CD4-positive, CD25-positive, alpha-beta regulatory T cell (primary cell): Measurements from ENCODE around the gene SEMA3A. TPM values are rescaled to one million over a fixed set of nuclear protein-coding genes. Genes with fewer than 3 reads are reported as not detected.

Experiments
- ATAC-seq, 2 donors: fragments of 150-1000 bp; cut with Tn5 transposase; one replicate each; pipeline ENCODE4 v1.10.0; 2021; ENCODE audit warnings: low read depth in 2 of 2, moderate number of reproducible peaks in 2 of 2, moderate library complexity in 1 of 2
- DNase-seq, 3 donors: peaks; one replicate each; pipeline versions ENCODE4 v3.0.0 to v3.0.0-alpha.2; 2012 to 2022; ENCODE audit warnings: mixed read lengths in 1 of 3
- H3K27ac ChIP-seq: one replicate; pipeline ENCODE4 v1.7.0; 2013; ENCODE audit warnings: mild to moderate bottlenecking, low read length; ENCODE audit not compliant: insufficient read depth, poor library complexity, severe bottlenecking
- H3K27me3 ChIP-seq: one replicate; pipeline ENCODE4 v1.7.0; 2013; ENCODE audit warnings: low read length; ENCODE audit not compliant: control insufficient read depth, insufficient read depth
- H3K36me3 ChIP-seq: one replicate; pipeline ENCODE4 v1.7.0; 2013; ENCODE audit warnings: mild to moderate bottlenecking, low read length, moderate library complexity; ENCODE audit not compliant: control insufficient read depth, insufficient read depth
- H3K4me1 ChIP-seq: 2 replicates; pipeline ENCODE4 v1.7.0; 2013; ENCODE audit warnings: mild to moderate bottlenecking, low read length; ENCODE audit not compliant: insufficient read depth, control insufficient read depth, poor library complexity, severe bottlenecking
- H3K4me3 ChIP-seq: one replicate; pipeline ENCODE4 v1.7.0; 2013; ENCODE audit warnings: low read depth, mild to moderate bottlenecking, low read length, moderate library complexity
- H3K9me3 ChIP-seq, 2 experiments: 1 replicate in 1 of 2; 2 replicates in 1 of 2; pipeline ENCODE4 v1.7.0; 2013; ENCODE audit warnings: low read length in 2 of 2, mild to moderate bottlenecking in 1 of 2, moderate library complexity in 1 of 2; ENCODE audit not compliant: control insufficient read depth in 2 of 2
- H3K27ac Mint-ChIP-seq, 3 donors: one replicate each; pipeline ENCODE4 v1.8.0; 2020 to 2022; ENCODE audit warnings: mild to moderate bottlenecking in 3 of 3, mixed read lengths in 3 of 3, moderate library complexity in 2 of 3
- H3K27me3 Mint-ChIP-seq: one replicate; pipeline ENCODE4 v1.8.0; 2022; ENCODE audit warnings: mild to moderate bottlenecking, mixed read lengths
- H3K36me3 Mint-ChIP-seq: one replicate; pipeline ENCODE4 v1.8.0; 2020; ENCODE audit warnings: mixed read lengths
- H3K4me1 Mint-ChIP-seq, 4 donors: one replicate each; pipeline ENCODE4 v1.8.0; 2020 to 2022; ENCODE audit warnings: mixed read lengths in 4 of 4, mild to moderate bottlenecking in 1 of 4
- H3K4me3 Mint-ChIP-seq, 4 donors: one replicate each; pipeline ENCODE4 v1.8.0; 2020 to 2022; ENCODE audit warnings: mild to moderate bottlenecking in 4 of 4, mixed read lengths in 4 of 4, moderate library complexity in 3 of 4
- H3K9me3 Mint-ChIP-seq, 7 donors: one replicate each; pipeline ENCODE4 v1.8.0; 2020 to 2022; ENCODE audit warnings: mixed read lengths in 7 of 7, mild to moderate bottlenecking in 3 of 7, moderate library complexity in 2 of 7
- polyA plus RNA-seq, 4 donors: library from polyadenylated mRNA; unstranded; fragments of 300-500 nt; fragmentation: Illumina TruSeq; gene quantifications; one replicate each; pipeline ENCODE4 v1.2.3, GENCODE V29; 2021
- total RNA-seq: library from RNA; stranded (reverse); gene quantifications from one replicate; pipeline ENCODE4 v1.2.3, GENCODE V29; 2022

Gene SEMA3A
- total and polyA plus RNA-seq, 5 donors from 2014 or later, result not detected

GRCh38 chr7:84196084-84196503 lies 1.5 kb upstream of the SEMA3A start:
- H3K36me3 ChIP-seq, result no peaks in the 10 kb centered on the region
- H3K27me3 Mint-ChIP-seq, result no peaks in the 10 kb centered on the region
- H3K4me1 ChIP-seq, result no peaks in the 10 kb centered on the region
- H3K4me3 ChIP-seq, result no peak overlapping the region
- H3K27ac ChIP-seq, result no peak overlapping the region
- peaks cover 0 to 3% (median 0%) of the 10 kb centered on the region in 7 donors for H3K9me3 Mint-ChIP-seq
- peak overlapping the region in 2 of 4 donors; percentile 33 to 50 for H3K4me3 Mint-ChIP-seq
- no peaks in the 10 kb centered on the region for H3K36me3 Mint-ChIP-seq
- no peaks in the 10 kb centered on the region for H3K27me3 ChIP-seq
- H3K4me1 Mint-ChIP-seq, result peaks cover 0 to 26% (median 4%) of the 10 kb centered on the region in 4 donors
- ATAC-seq, result no peak
- H3K27ac Mint-ChIP-seq, result no peak overlapping the region
- H3K9me3 ChIP-seq, result no peaks in the 10 kb centered on the region
- DNase-seq, result peak in 1 of 3 donors; percentile 1

DNA sequence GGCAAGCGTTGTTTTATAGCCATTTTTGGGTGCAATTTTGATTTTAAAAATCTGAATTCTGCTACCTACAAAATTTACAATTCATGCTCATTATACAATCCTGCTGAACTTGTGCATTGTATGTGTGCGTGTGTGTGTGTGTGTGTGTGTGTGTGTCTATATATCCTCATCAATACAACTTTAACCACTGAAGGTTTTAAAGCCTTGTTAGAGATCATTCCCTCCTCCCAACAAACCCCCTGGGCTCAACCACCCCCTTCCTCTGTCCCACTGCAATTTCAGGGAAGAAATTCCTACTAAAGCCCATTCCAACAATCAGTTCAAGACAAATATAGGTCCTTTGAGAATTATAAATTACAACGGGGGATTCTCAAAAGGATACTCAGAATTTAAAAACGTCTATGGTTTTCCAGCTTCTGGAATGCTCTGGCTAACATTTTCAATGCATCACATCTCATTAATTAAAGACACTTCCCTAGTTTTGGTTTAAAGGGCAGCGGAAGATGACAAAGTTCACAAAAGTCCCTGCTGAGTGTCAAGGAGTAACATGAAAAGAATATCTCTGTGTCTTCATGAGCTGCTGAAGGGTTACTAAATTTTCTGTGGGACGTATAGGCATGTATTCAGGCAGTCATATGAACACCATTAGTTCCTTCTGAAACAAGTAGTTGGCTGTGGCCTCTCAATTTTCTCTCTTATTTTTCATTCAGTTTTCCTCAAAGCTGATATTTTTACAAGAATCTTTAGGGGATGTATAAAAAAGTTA lies 889 bp upstream of the SEMA3A start:
- H3K27me3 ChIP-seq, result no peaks in the 10 kb centered on the region
- DNase-seq, result no peak
- Mint-ChIP-seq H3K27me3 (no peaks in the 10 kb centered on the region), H3K27ac (peak overlapping the region in 2 of 3 donors; percentile 21 to 23), H3K9me3 (peaks cover 0 to 3% (median 0%) of the 10 kb centered on the region in 7 donors), H3K36me3 (no peaks in the 10 kb centered on the region), H3K4me3 (peak overlapping the region; percentile 49 to 93 (median 80)), H3K4me1 (peaks cover 0 to 26% (median 4%) of the 10 kb centered on the region in 4 donors)
- H3K4me3 ChIP-seq, result no peak overlapping the region
- H3K4me1 ChIP-seq, result no peaks in the 10 kb centered on the region
- H3K36me3 ChIP-seq, result no peaks in the 10 kb centered on the region
- no peak for ATAC-seq
- H3K27ac ChIP-seq, result no peak overlapping the region
- H3K9me3 ChIP-seq, result no peaks in the 10 kb centered on the region

DNA sequence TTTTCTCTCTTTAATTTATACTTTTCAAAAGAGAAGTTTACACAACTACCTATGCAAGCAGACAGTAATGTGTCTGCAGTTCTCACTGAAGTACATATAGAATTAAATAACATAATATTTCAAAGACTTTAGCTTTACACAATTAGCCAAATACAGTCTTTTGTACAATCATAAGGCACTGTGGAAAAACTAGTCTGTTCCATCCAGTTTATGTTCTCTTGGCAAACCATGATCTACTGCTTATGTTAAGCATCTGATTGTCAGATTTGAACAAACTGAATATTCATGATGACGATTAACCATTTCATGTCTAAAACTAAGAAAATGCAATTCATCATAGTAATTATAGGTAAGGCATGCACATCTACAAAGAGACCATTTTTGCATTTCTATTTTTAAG lies 842 bp downstream of the SEMA3A start:
- H3K36me3 Mint-ChIP-seq, result no peaks in the 10 kb centered on the region
- peaks cover 0 to 3% (median 0%) of the 10 kb centered on the region in 7 donors for H3K9me3 Mint-ChIP-seq
- H3K4me1 ChIP-seq, result no peaks in the 10 kb centered on the region
- no peak overlapping the region for H3K4me3 ChIP-seq
- no peak overlapping the region for H3K27ac Mint-ChIP-seq
- no peak overlapping the region for H3K27ac ChIP-seq
- no peaks in the 10 kb centered on the region for H3K9me3 ChIP-seq
- H3K27me3 Mint-ChIP-seq, result no peaks in the 10 kb centered on the region
- DNase-seq (no peak), ATAC-seq (no peak)
- no peaks in the 10 kb centered on the region for H3K36me3 ChIP-seq
- H3K27me3 ChIP-seq, result no peaks in the 10 kb centered on the region
- no peak overlapping the region for H3K4me3 Mint-ChIP-seq
- H3K4me1 Mint-ChIP-seq, result peaks cover 0 to 26% (median 4%) of the 10 kb centered on the region in 4 donors

- H3K9me3 ChIP-seq, result no peaks in the 10 kb centered on the region
- DNase-seq (no peak), ATAC-seq (no peak)
- Mint-ChIP-seq H3K9me3 (peaks cover 0 to 3% (median 0%) of the 10 kb centered on the region in 7 donors), H3K36me3 (no peaks in the 10 kb centered on the region), H3K27me3 (no peaks in the 10 kb centered on the region), H3K4me3 (no peak overlapping the region), H3K27ac (no peak overlapping the region), H3K4me1 (peaks cover 0 to 32% (median 4%) of the 10 kb centered on the region in 4 donors)
- H3K27ac ChIP-seq, result no peak overlapping the region
- no peak overlapping the region for H3K4me3 ChIP-seq
- no peaks in the 10 kb centered on the region for H3K27me3 ChIP-seq
- H3K4me1 ChIP-seq, result no peaks in the 10 kb centered on the region
- no peaks in the 10 kb centered on the region for H3K36me3 ChIP-seq
Observed at GRCh38 chr7:84191842-84192241, 2.7 kb downstream of the SEMA3A start.

DNA sequence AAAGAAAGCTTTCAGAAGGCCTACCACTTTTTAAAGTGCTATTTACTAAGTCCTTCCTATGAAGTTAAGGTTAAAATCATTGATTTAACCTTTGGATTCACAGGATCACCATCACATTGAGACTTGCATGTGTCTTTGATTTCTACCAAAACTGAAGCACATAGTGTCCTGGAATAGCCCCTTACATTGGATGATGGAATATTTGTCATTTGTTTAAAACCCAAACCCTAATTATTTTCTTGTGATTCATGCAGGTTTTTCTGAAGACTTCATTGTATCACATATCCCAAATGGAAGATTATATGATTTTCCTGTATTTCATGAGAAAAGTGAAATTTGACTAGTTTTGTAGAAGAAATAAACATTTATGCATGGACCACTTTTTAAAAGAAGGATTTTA lies 3.3 kb downstream of the SEMA3A start:
- Histone ChIP-seq H3K4me1 (no peaks in the 10 kb centered on the region), H3K36me3 (no peaks in the 10 kb centered on the region), H3K27ac (no peak overlapping the region), H3K4me3 (no peak overlapping the region), H3K9me3 (no peaks in the 10 kb centered on the region), H3K27me3 (no peaks in the 10 kb centered on the region)
- ATAC-seq (no peak), DNase-seq (no peak)
- H3K27ac Mint-ChIP-seq, result no peak overlapping the region
- H3K4me1 Mint-ChIP-seq, result peaks cover 0 to 32% (median 4%) of the 10 kb centered on the region in 4 donors
- no peaks in the 10 kb centered on the region for H3K36me3 Mint-ChIP-seq
- no peak overlapping the region for H3K4me3 Mint-ChIP-seq
- H3K9me3 Mint-ChIP-seq, result peaks cover 0 to 3% (median 0%) of the 10 kb centered on the region in 7 donors
- H3K27me3 Mint-ChIP-seq, result no peaks in the 10 kb centered on the region

- Mint-ChIP-seq H3K4me3 (no peak overlapping the region), H3K36me3 (no peaks in the 10 kb centered on the region), H3K4me1 (peaks cover 0 to 23% (median 1%) of the 10 kb centered on the region in 4 donors), H3K9me3 (peaks cover 0 to 3% (median 0%) of the 10 kb centered on the region in 7 donors), H3K27ac (no peak overlapping the region), H3K27me3 (no peaks in the 10 kb centered on the region)
- no peaks in the 10 kb centered on the region for H3K36me3 ChIP-seq
- ATAC-seq, result no peak
- no peaks in the 10 kb centered on the region for H3K9me3 ChIP-seq
- DNase-seq, result no peak
- no peak overlapping the region for H3K27ac ChIP-seq
- no peak overlapping the region for H3K4me3 ChIP-seq
- no peaks in the 10 kb centered on the region for H3K4me1 ChIP-seq
- no peaks in the 10 kb centered on the region for H3K27me3 ChIP-seq
Observed at GRCh38 chr7:84190016-84190705, 4.4 kb downstream of the SEMA3A start.

GRCh38 chr7:84188786-84189405 lies 5.7 kb downstream of the SEMA3A start:
- Mint-ChIP-seq H3K36me3 (no peaks in the 10 kb centered on the region), H3K4me3 (no peak overlapping the region), H3K4me1 (peaks cover 0 to 12% (median under 1%) of the 10 kb centered on the region in 4 donors), H3K27ac (no peak overlapping the region), H3K9me3 (peaks cover 0 to 3% (median 0%) of the 10 kb centered on the region in 7 donors), H3K27me3 (no peaks in the 10 kb centered on the region)
- H3K36me3 ChIP-seq, result no peaks in the 10 kb centered on the region
- DNase-seq, result no peak
- H3K9me3 ChIP-seq, result no peaks in the 10 kb centered on the region
- no peaks in the 10 kb centered on the region for H3K27me3 ChIP-seq
- ATAC-seq, result no peak
- no peaks in the 10 kb centered on the region for H3K4me1 ChIP-seq
- H3K27ac ChIP-seq, result no peak overlapping the region
- H3K4me3 ChIP-seq, result no peak overlapping the region
